ENCODE results near the gene TACO1.

TACO1 gene

GRCh38 chr17:63600569-63601438, at the start of gene TACO1:
Gene TACO1, plus strand, starts transcription at chr17:63600895. Its CDS starts 189 bp downstream, at chr17:63601084.
- peak; percentile 35 for DNase-seq (ENCODE audit: low read depth)

DNA sequence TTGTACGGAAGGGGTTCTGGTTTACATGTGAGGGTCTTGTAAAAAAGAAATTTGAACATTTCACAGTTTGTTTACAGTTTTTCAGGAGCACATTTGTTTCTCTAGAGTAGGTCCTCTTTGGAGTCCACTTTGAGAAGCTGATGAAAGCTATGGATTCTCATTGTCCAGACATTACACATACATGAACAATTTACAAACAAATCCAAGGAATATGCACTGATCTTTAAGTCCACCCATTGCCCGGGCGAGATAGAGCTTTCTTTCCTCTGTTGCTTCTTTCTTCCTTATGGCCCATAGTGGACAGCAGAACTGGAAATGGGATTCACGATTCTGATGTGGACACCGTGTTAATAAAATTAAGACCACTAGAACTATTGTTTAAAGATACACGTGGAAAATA, 48.5 kb upstream of the TACO1 start:
- no peak for DNase-seq (ENCODE audit: low read depth)

DNA sequence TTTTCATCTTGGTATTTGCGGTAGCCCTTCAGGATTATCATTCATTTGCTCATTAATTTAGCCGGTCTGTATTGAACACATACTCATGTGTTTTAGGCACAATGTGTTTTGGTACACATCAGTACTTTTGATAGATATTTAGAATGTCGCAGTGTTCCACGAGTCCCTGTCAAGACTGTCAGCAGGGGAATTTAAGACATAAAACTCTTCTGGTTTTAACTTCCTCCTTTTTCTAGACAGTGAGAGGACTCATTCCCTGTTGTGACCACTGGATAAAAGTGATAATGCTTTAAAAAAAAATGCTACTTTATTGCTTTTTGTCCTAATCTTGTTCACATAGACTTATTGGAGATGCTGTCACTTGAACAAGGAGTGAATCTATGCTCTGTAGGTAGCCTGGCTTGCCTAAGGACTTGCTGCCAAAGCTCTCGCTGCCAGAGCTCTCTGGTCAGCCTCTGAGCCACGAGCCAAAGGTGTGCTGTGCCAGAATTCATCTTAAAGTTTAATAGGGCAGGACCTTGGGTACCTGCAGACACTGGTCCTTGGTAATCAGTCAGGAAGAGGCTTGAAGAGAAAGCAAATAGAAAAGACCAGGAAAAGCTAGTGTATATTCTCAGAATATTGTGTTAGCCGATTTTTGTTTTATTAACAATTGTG, 45.1 kb upstream of the TACO1 start:
- DNase-seq (ENCODE audit: low read depth): no peak

GRCh38 chr17:63557416-63557815, 43.3 kb upstream of the TACO1 start:
- DNase-seq (ENCODE audit: low read depth): no peak

GRCh38 chr17:63558441-63558840, 42.3 kb upstream of the TACO1 start:
- no peak for DNase-seq (ENCODE audit: low read depth)

GRCh38 chr17:63561819-63562218, 38.9 kb upstream of the TACO1 start:
- no peak for DNase-seq (ENCODE audit: low read depth)

GRCh38 chr17:63563339-63563738, 37.4 kb upstream of the TACO1 start:
- DNase-seq (ENCODE audit: low read depth): no peak

- no peak for DNase-seq (ENCODE audit: low read depth)
Measured at GRCh38 chr17:63564562-63564961, 36.1 kb upstream of the TACO1 start.

DNA sequence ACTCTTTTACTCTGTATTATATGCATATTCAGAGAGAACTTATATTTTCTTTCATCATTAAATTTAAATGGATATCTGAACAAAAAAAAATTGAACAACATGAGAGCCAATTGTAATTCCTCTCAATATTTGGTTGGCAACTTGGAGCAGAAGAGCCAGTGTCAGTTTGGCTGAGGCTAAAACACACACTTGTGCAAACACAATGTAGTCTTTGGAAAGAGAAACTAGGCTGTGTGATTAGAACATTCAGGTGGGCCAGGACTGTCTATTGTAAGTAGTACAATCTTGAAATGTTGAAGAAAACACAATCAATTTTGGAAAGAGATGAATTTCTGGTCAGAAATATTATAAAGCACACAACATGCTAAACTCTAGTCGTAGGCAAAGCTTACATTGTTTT, 33.5 kb upstream of the TACO1 start:
- no peak for DNase-seq (ENCODE audit: low read depth)

DNA sequence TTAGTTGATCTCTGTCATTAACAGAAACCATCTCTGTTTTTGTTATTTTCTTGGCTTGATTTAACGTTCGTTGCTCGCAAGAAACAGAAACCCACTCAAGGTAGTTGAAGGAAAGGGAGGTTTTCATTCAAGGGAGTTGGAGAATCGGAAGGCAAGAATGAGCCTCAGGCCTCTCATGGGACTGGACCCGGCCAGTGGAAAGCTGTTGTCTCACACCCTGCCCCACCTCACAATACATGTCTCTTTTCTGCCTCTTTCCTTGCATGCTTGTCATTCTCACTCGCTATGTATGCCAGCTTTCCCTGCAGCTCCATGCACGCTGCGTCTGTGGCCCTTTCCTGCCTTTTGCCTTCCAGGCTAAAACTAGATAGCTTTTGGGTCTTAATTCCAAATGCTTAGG, 32.1 kb upstream of the TACO1 start:
- no peak for DNase-seq (ENCODE audit: low read depth)

- peak; percentile 67 for DNase-seq (ENCODE audit: low read depth)
Measured at GRCh38 chr17:63571632-63572310, 28.9 kb upstream of the TACO1 start.

DNA sequence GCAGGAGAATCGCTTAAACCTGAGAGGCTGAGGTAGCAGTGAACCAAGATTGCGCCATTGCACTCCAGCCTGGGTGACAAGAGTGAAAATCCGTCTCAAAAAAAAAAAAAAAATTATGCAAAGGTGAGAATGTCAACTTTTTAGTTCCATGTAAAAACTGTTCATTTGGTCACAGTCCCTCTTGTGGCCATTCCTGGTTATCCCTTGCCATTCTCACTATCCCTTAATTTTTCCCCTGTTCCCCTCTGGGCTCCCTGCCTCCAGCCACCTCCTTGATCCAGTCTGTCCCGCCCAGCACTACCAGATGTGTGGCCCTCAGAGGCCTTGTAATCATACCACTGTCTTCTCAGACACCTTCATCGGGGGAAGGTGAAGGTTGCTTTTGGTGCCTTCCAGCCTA, 27.1 kb upstream of the TACO1 start:
- DNase-seq (ENCODE audit: low read depth): no peak

DNA sequence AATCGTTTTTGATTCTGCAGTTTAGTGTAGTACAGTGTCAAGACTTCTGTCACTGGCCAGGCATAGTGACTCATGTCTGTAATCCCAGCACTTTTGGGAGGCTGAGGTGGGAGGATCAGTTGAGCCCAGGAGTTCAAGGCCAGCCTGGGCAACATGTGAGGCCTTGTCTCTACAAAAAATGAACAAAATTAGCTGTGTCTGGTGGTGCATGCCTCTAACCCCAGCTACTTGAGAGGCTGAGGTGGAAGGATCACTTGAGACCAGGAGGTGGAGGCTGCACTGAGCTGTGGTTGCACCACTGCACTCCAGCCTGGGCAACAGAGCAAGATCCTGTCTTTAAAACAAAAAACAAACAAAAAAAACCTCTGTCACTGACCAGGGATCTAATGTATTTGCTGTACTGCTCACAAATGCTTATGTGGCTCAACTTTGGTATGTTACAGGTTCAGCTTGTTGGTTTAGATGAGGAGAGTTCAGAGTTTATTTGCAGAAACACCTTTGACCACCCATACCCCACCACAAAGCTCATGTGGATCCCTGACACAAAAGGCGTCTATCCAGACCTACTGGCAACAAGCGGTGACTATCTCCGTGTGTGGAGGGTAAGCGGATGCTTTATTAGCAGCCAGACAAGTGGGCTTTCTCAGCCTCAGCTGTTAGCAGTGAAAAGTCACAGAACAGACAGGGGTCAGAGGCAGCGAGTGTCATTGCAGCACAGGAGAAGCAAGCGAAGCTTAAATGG, 22.5 kb upstream of the TACO1 start:
- DNase-seq (ENCODE audit: low read depth): no peak

- DNase-seq (ENCODE audit: low read depth): no peak
Measured at GRCh38 chr17:63578769-63579111, 22.0 kb upstream of the TACO1 start.

DNA sequence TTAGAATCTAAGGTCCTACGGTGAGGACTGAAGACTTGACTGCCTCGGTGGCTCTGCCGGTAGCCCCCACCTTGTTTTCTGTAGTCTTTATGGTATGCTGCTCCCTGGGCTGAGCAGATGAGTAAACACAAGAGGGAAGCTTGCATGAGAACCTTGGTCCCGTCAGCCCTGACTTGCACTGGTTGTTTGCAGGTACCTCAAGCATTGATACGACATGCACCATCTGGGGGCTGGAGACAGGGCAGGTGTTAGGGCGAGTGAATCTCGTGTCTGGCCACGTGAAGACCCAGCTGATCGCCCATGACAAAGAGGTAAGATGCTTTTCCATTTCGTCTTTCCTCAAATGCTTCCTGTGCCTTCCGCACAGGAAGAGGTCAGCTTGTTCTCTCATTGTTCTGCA, 21.1 kb upstream of the TACO1 start:
- DNase-seq (ENCODE audit: low read depth): no peak

- DNase-seq (ENCODE audit: low read depth): no peak
Measured at GRCh38 chr17:63587770-63588169, 12.9 kb upstream of the TACO1 start.

GRCh38 chr17:63588797-63589196, 11.9 kb upstream of the TACO1 start:
- no peak for DNase-seq (ENCODE audit: low read depth)

DNA sequence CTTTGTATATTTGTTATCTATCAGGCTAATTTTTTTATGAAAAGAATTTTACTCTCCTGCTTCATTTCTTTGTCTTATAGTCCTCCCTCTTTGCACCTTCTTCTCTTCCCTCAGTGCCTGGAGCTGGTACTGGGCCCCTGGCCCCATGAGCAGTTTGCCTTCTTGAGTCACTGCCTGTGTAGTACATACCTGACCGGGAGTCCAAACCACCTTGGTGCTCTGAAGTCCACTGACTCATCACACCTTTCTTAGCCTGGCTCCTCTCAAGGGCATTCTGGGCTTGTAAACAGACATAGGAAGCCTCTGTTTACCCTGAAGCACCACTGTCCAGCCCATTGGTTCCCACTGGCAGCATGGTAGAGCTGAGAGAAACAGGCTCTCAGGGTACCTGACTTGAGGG, 11.0 kb upstream of the TACO1 start:
- no peak for DNase-seq (ENCODE audit: low read depth)

DNA sequence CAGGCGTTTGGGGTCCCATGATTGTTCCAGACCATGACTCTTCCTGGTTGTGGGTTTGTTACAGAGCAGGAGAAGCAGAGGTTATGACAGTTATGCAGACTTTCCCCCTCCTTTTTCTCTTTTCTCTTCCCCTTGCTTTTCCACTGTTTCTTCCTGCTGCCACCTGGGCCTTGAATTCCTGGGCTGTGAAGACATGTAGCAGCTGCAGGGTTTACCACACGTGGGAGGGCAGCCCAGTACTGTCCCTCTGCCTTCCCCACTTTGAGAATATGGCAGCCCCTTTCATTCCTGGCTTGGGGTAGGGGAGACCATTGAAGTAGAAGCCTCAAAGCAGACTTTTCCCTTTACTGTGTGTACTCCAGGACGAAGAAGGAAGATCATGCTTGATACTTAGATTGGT, 7.9 kb upstream of the TACO1 start:
- DNase-seq (ENCODE audit: low read depth): no peak

DNA sequence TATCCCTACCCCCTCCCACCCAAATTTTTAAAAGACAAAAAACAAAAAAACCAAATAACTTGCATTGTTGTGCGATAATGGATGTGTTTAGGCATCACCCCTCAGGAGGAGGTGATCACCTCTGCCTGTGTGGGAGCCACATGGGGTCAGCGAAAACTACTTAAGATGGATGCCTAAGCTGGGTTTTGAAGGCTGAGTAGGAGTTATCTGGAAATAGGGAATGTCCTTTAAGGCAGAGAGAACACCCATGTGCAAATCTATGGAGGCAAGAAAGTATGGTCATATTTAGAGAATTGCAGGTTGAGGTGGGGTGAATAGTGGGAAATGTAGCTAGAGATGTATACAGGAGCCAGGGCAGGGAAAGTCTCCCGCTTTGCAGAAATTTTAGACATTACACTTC, 5.6 kb upstream of the TACO1 start:
- DNase-seq (ENCODE audit: low read depth): no peak

GRCh38 chr17:63596856-63597586, 3.7 kb upstream of the TACO1 start:
- no peak for DNase-seq (ENCODE audit: low read depth)

DNA sequence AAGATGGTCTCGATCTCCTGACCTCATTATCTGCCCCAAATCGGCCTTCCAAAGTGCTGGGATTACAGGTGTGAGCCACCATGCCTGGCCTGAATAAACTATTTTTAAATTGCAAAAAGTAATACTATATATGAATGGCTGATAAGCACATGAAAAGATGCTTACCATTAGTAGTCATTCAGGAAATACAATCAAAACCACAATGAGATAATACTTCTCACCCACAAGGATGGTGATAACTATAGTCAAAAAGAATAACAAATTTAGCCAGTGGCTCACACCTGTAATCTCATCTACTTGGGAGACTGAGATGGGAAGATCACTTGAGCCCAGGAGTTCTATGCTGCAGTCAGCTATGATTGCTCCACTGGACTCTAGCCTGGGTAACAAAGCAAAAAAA, 2.4 kb upstream of the TACO1 start:
- no peak for DNase-seq (ENCODE audit: low read depth)

Measured in non-pigmented ciliary epithelial cell (primary cell).